Measurements from ENCODE around the gene SLC35F4.
"Not testable (repeated sequence)": the region's sequence is repeated elsewhere in the genome, so short reads cannot be mapped to it uniquely, and the experiment has no call there.

Gene SLC35F4

DNA sequence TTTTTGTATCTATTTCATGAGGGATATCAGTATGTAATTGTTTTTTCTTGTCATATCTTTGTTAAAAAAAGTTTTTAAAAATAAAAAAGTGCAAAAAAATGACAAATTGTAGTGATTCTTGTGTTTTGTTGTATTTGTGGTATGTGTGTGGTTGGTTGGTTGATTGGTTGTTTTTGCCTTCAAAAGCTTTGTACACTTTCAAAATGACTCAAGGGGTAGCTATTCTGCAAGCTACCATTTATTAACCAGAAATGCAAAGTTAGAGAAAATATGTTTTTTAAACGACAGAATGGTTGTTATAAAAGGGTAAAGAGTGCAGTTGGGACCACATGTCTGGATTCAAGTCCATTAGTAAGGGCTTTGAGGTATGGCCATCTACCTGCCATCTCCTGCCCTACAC is 119.3 kb downstream of the SLC35F4 start:
- no peak overlapping the region for H3K27ac ChIP-seq (ENCODE audit: insufficient read depth, low read length, poor library complexity, severe bottlenecking)

DNA sequence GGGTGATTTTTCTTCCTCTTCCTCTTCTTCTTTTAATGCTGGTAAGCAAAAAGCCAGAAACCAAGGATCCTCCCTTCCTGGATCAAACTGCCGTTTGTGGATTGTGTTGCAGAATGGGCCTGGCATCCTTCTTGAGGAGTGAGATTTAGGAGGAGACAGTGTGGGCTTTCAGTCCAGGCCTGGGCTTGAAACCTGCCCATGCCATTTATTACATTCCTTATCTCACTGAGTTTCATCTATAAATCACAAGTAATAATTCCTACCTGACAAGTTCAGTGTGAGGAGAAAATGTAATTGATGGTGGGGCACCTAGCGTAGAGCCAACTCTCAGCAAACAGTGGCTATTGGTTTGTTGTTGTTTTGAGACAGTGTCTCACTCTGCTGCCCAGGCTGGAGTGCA is 126.4 kb downstream of the SLC35F4 start:
- Histone ChIP-seq H3K4me3 (ENCODE audit: insufficient read depth, low read depth, low read length, poor library complexity, severe bottlenecking) (no peak overlapping the region), H3K27ac (ENCODE audit: insufficient read depth, low read length, poor library complexity, severe bottlenecking) (no peak overlapping the region), H3K4me1 (ENCODE audit: control insufficient read depth, insufficient read depth, low read length, poor library complexity, severe bottlenecking) (no peaks in the 10 kb centered on the region), H3K9me3 (ENCODE audit: control insufficient read depth, low read length) (no peaks in the 10 kb centered on the region), H3K36me3 (ENCODE audit: control insufficient read depth, insufficient read depth, low read length) (no peaks in the 10 kb centered on the region), H3K27me3 (replicated peaks; ENCODE audit: control insufficient read depth, insufficient read depth, low read length, poor library complexity, severe bottlenecking) (no peaks in the 10 kb centered on the region)
- DNase-seq = no peak

More for the DNA sequence above, 119.3 kb downstream of the SLC35F4 start:
- Histone ChIP-seq H3K9me3 (ENCODE audit: control insufficient read depth, low read length) (no peaks in the 10 kb centered on the region), H3K27me3 (replicated peaks; ENCODE audit: control insufficient read depth, insufficient read depth, low read length, poor library complexity, severe bottlenecking) (no peaks in the 10 kb centered on the region), H3K4me1 (ENCODE audit: control insufficient read depth, insufficient read depth, low read length, poor library complexity, severe bottlenecking) (no peaks in the 10 kb centered on the region), H3K4me3 (ENCODE audit: insufficient read depth, low read depth, low read length, poor library complexity, severe bottlenecking) (no peak overlapping the region), H3K36me3 (ENCODE audit: control insufficient read depth, insufficient read depth, low read length) (no peaks in the 10 kb centered on the region)
- no peak for DNase-seq

DNA sequence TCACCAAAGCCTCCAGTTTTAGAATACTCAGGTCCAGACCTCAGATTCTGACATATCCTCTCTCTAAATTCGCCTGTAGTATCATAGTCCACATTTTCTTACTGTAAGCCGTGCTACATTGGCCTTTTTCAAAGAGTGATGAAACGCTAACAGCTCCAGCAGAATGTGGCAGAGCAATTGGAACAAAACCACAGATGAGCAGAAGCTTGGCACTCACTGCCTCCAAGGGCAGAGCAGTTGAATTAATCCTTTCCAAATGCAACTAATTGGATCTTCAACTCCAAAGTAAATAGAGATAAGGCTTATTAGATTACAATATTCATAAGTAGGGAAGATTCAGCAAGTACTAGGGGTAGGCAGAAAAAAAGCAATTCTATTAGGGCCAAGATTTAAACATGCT is 128.3 kb downstream of the SLC35F4 start:
- no peaks in the 10 kb centered on the region for H3K9me3 ChIP-seq (ENCODE audit: control insufficient read depth, low read length)
- H3K27ac ChIP-seq (ENCODE audit: insufficient read depth, low read length, poor library complexity, severe bottlenecking) = no peak overlapping the region
- no peaks in the 10 kb centered on the region for H3K4me1 ChIP-seq (ENCODE audit: control insufficient read depth, insufficient read depth, low read length, poor library complexity, severe bottlenecking)
- no peak overlapping the region for H3K4me3 ChIP-seq (ENCODE audit: insufficient read depth, low read depth, low read length, poor library complexity, severe bottlenecking)
- H3K36me3 ChIP-seq (ENCODE audit: control insufficient read depth, insufficient read depth, low read length) = no peaks in the 10 kb centered on the region
- no peaks in the 10 kb centered on the region for H3K27me3 ChIP-seq (replicated peaks; ENCODE audit: control insufficient read depth, insufficient read depth, low read length, poor library complexity, severe bottlenecking)
- DNase-seq = no peak

DNA sequence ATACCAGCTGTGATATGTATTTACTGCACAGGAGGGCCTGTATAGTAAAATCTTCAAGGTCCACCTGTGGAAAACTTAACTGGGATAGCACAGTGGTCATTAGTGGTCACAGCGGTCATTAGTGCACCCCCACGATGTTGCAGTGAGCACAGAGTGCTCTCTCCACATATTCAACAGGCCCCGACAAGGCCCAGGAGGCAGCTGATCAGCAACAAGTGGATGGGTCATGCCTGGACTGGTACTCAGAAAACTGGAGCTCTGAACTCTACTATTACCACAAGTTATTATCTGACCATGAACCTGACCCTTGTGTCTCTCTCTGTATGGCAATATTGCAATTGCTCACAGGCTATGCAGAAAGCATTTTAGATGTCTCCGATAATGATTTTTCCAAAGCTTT is 129.5 kb downstream of the SLC35F4 start:
- Histone ChIP-seq H3K4me3 (ENCODE audit: insufficient read depth, low read depth, low read length, poor library complexity, severe bottlenecking) (no peak overlapping the region), H3K27ac (ENCODE audit: insufficient read depth, low read length, poor library complexity, severe bottlenecking) (no peak overlapping the region), H3K9me3 (ENCODE audit: control insufficient read depth, low read length) (no peaks in the 10 kb centered on the region), H3K4me1 (ENCODE audit: control insufficient read depth, insufficient read depth, low read length, poor library complexity, severe bottlenecking) (no peaks in the 10 kb centered on the region), H3K27me3 (replicated peaks; ENCODE audit: control insufficient read depth, insufficient read depth, low read length, poor library complexity, severe bottlenecking) (no peaks in the 10 kb centered on the region), H3K36me3 (ENCODE audit: control insufficient read depth, insufficient read depth, low read length) (no peaks in the 10 kb centered on the region)
- no peak for DNase-seq

DNA sequence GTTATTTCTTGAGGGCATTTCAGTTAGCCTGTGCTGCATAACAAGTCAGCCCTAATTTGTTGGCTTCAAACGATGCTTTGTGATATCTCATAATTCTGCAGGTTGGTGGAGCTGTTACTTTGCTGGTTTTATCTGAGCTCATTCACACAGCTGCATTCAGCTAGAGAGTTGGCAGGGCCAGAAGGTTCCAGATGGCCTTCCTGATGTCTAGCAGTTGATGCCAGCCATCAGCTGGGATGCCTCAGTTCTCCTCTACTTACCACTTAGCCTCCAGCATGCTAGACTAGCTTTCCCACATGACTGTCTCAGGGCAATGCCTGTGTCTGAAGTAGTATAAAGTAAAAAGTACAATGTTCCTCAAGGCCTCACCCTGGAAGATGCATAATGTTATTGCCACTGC is 130.6 kb downstream of the SLC35F4 start:
- DNase-seq = no peak
- no peaks in the 10 kb centered on the region for H3K27me3 ChIP-seq (replicated peaks; ENCODE audit: control insufficient read depth, insufficient read depth, low read length, poor library complexity, severe bottlenecking)
- H3K4me1 ChIP-seq (ENCODE audit: control insufficient read depth, insufficient read depth, low read length, poor library complexity, severe bottlenecking) = no peaks in the 10 kb centered on the region
- no peaks in the 10 kb centered on the region for H3K9me3 ChIP-seq (ENCODE audit: control insufficient read depth, low read length)
- no peak overlapping the region for H3K4me3 ChIP-seq (ENCODE audit: insufficient read depth, low read depth, low read length, poor library complexity, severe bottlenecking)
- no peak overlapping the region for H3K27ac ChIP-seq (ENCODE audit: insufficient read depth, low read length, poor library complexity, severe bottlenecking)
- H3K36me3 ChIP-seq (ENCODE audit: control insufficient read depth, insufficient read depth, low read length) = no peaks in the 10 kb centered on the region

DNA sequence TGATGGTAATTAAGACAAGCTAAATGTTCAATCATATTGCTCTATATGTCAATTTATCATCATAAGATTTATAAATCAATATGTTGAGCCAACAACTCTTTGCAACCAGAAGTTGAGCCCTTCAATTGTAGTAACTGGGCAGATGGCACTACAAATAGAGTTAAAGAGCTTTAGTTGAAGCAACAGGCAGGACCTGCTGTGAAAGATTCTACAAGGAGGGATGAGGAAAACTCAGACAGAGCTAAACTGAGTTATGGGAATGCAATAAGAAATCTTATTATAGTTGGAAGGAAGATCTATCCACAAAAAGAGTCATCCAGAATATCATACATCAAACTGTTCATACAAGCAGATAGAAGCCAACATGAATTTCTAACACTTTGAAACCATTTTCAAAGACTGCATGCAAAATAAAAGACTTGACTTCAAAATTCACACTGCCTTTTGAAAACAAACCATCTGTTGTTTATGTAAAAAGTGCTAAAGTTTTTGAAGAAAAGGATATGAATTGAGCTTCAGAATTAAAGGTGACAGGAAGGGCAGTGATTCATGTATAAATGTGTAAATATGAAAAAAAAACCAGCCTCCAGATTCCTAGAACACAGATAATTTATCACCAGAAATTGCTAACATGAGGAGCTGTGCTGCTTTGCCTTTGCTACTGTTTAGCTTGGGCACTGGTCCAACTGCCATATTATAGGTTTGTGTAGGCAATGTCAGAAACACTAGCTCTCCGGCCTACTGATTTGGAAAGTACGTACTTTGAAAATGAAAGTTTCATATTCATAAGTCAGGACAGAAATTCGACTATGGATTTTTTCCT is 133.2 kb downstream of the SLC35F4 start:
- H3K27me3 ChIP-seq (replicated peaks; ENCODE audit: control insufficient read depth, insufficient read depth, low read length, poor library complexity, severe bottlenecking) = no peaks in the 10 kb centered on the region
- no peak overlapping the region for H3K27ac ChIP-seq (ENCODE audit: insufficient read depth, low read length, poor library complexity, severe bottlenecking)
- H3K36me3 ChIP-seq (ENCODE audit: control insufficient read depth, insufficient read depth, low read length) = no peaks in the 10 kb centered on the region
- no peak for DNase-seq
- H3K9me3 ChIP-seq (ENCODE audit: control insufficient read depth, low read length) = no peaks in the 10 kb centered on the region
- H3K4me1 ChIP-seq (ENCODE audit: control insufficient read depth, insufficient read depth, low read length, poor library complexity, severe bottlenecking) = no peaks in the 10 kb centered on the region
- no peak overlapping the region for H3K4me3 ChIP-seq (ENCODE audit: insufficient read depth, low read depth, low read length, poor library complexity, severe bottlenecking)

DNA sequence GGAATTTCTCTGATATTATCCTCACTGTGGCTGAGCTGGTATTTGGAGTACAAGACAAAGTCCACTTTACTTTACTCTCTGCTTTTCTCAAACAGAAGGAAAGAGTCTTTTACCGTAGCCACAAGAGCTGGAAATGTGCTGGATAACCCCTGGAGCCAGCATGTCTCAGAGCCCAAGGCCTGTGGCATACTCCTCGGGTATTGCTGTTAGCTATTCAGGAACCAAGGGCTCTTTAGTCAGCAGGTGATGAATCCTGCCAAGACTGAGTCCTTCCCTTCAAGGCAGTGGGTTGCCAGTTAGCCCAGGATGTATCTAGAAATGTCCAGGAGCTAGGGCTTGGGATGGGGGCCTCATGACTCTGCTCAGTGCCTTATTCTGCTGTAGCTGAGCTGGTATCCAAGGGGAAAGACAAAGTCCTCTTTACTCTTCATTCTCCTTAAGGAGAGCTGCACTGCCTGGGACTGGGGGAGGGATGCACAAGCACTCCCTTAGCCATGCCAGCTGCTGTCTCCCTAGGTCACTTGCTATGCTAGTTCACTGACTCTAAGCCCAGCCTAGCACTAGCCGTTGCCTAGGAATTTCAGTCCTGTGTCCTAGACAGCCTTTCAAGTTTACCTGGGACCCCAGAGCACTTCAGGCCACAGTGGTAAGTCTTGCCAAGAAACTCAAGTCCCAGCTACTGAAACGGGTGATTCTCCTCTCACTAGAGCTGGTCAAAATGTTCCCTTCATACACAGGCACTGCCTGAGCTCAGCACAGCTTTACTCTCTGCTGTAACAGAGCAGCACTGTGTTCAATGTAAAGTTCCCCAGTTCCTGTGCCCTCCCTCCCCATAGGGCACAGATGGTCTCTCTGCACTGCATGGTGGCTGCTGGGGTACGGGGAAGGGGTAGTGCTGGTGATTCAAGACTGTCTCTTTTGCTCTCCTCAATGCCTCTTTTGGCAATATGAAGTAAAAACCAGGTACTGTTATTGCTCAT is 136.4 kb downstream of the SLC35F4 start:
- H3K4me1 ChIP-seq (ENCODE audit: control insufficient read depth, insufficient read depth, low read length, poor library complexity, severe bottlenecking) = no peaks in the 10 kb centered on the region
- no peaks in the 10 kb centered on the region for H3K9me3 ChIP-seq (ENCODE audit: control insufficient read depth, low read length)
- no peak for DNase-seq
- no peaks in the 10 kb centered on the region for H3K36me3 ChIP-seq (ENCODE audit: control insufficient read depth, insufficient read depth, low read length)
- H3K27ac ChIP-seq (ENCODE audit: insufficient read depth, low read length, poor library complexity, severe bottlenecking) = no peak overlapping the region
- H3K27me3 ChIP-seq (replicated peaks; ENCODE audit: control insufficient read depth, insufficient read depth, low read length, poor library complexity, severe bottlenecking) = no peaks in the 10 kb centered on the region
- H3K4me3 ChIP-seq (ENCODE audit: insufficient read depth, low read depth, low read length, poor library complexity, severe bottlenecking) = no peak overlapping the region

DNA sequence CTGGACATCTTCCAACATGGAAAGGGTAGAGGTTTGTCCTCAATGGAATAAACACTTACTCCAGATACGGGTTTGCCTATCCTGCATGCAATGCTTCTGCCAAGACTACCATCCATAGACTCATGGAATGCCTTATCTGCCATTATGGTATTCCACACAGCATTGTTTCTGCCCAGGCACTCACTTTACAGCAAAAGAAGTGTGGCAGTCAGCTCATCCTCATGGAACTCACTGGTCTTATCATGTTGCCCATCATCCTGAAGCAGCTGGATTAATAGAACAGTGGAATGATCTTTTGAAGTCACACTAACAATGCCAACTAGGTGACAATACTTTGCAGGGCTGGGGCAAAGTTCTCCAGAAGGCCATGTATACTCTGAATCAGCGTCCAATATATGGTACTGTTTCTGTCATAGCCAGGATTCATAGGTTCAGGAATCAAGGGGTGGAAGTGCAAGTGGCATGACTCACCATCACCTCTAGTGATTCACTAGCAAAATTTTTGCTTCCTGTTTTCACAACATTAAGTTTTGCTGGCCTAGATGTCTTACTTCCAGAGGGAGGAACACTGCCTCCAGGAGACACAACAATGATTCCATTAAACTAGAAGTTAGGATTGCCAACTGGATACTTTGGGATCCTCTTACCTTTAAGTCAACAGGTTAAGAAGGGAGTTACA is 140.4 kb downstream of the SLC35F4 start:
- DNase-seq = no peak

DNA sequence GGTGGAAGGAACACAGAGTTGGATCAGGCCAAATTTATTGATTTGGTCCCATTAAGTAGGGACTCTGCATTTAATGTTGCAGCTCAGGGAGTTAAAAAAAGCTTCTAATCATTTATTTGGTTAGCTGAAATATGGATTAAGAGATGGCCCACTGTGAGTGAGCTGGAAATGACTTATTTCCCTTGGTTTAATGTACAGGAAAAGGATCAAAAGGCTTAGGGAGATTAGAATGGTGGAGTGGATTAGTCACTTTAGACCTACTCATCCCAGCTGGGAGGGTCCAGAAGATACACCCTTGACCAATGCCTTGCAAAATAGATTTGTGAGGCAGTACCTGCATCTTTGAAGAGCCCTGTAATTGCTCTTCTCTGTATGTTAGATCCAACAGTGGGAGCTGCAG is 143.8 kb downstream of the SLC35F4 start:
- not testable (repeated sequence) for H3K27me3 ChIP-seq (replicated peaks; ENCODE audit: control insufficient read depth, insufficient read depth, low read length, poor library complexity, severe bottlenecking); DNase-seq; H3K9me3 ChIP-seq (ENCODE audit: control insufficient read depth, low read length); H3K4me1 ChIP-seq (ENCODE audit: control insufficient read depth, insufficient read depth, low read length, poor library complexity, severe bottlenecking); H3K4me3 ChIP-seq (ENCODE audit: insufficient read depth, low read depth, low read length, poor library complexity, severe bottlenecking); H3K36me3 ChIP-seq (ENCODE audit: control insufficient read depth, insufficient read depth, low read length); H3K27ac ChIP-seq (ENCODE audit: insufficient read depth, low read length, poor library complexity, severe bottlenecking)

More for the DNA sequence above, 140.4 kb downstream of the SLC35F4 start:
- Histone ChIP-seq H3K27ac (ENCODE audit: insufficient read depth, low read length, poor library complexity, severe bottlenecking) (no peak overlapping the region), H3K4me1 (ENCODE audit: control insufficient read depth, insufficient read depth, low read length, poor library complexity, severe bottlenecking) (no peaks in the 10 kb centered on the region), H3K9me3 (ENCODE audit: control insufficient read depth, low read length) (no peaks in the 10 kb centered on the region), H3K36me3 (ENCODE audit: control insufficient read depth, insufficient read depth, low read length) (no peaks in the 10 kb centered on the region), H3K27me3 (replicated peaks; ENCODE audit: control insufficient read depth, insufficient read depth, low read length, poor library complexity, severe bottlenecking) (no peaks in the 10 kb centered on the region), H3K4me3 (ENCODE audit: insufficient read depth, low read depth, low read length, poor library complexity, severe bottlenecking) (no peak overlapping the region)

Data from effector memory CD4-positive, alpha-beta T cell (primary cell).